ENCODE data around the gene PALMD.

Gene PALMD

GRCh38 chr1:99645699-99646531 lies at the start of gene PALMD:
Gene PALMD, plus strand, starts transcription at chr1:99646113. Its CDS starts 205 bp downstream, at chr1:99646318.
- DNase-seq (ENCODE audit: low read depth), result no peak

GRCh38 chr1:99598738-99599411 lies 47.0 kb upstream of the PALMD start:
- no peak for DNase-seq (ENCODE audit: low read depth)

- no peak for DNase-seq (ENCODE audit: low read depth)
Observed at GRCh38 chr1:99599678-99600175, 46.2 kb upstream of the PALMD start.

GRCh38 chr1:99600782-99601181 lies 45.1 kb upstream of the PALMD start:
- DNase-seq (ENCODE audit: low read depth), result no peak

- no peak for DNase-seq (ENCODE audit: low read depth)
Observed at GRCh38 chr1:99601208-99601607, 44.7 kb upstream of the PALMD start.

- DNase-seq (ENCODE audit: low read depth), result no peak
Observed at GRCh38 chr1:99601709-99602403, 44.1 kb upstream of the PALMD start.

- DNase-seq (ENCODE audit: low read depth), result no peak
Observed at GRCh38 chr1:99602404-99602969, 43.4 kb upstream of the PALMD start.

GRCh38 chr1:99603699-99604560 lies 42.0 kb upstream of the PALMD start:
- no peak for DNase-seq (ENCODE audit: low read depth)

- DNase-seq (ENCODE audit: low read depth), result no peak
Observed at GRCh38 chr1:99606306-99606705, 39.6 kb upstream of the PALMD start.

GRCh38 chr1:99607590-99607989 lies 38.3 kb upstream of the PALMD start:
- no peak for DNase-seq (ENCODE audit: low read depth)

- DNase-seq (ENCODE audit: low read depth), result no peak
Observed at GRCh38 chr1:99608058-99608457, 37.9 kb upstream of the PALMD start.

GRCh38 chr1:99613716-99614115 lies 32.2 kb upstream of the PALMD start:
- no peak for DNase-seq (ENCODE audit: low read depth)

- no peak for DNase-seq (ENCODE audit: low read depth)
Observed at GRCh38 chr1:99614728-99615127, 31.2 kb upstream of the PALMD start.

- DNase-seq (ENCODE audit: low read depth), result no peak
Observed at GRCh38 chr1:99619583-99619982, 26.3 kb upstream of the PALMD start.

GRCh38 chr1:99621340-99621901 lies 24.5 kb upstream of the PALMD start:
- no peak for DNase-seq (ENCODE audit: low read depth)

GRCh38 chr1:99622702-99623347 lies 23.1 kb upstream of the PALMD start:
- no peak for DNase-seq (ENCODE audit: low read depth)

GRCh38 chr1:99623554-99623953 lies 22.4 kb upstream of the PALMD start:
- no peak for DNase-seq (ENCODE audit: low read depth)

- no peak for DNase-seq (ENCODE audit: low read depth)
Observed at GRCh38 chr1:99627615-99628014, 18.3 kb upstream of the PALMD start.

- no peak for DNase-seq (ENCODE audit: low read depth)
Observed at GRCh38 chr1:99629164-99629563, 16.7 kb upstream of the PALMD start.

- DNase-seq (ENCODE audit: low read depth), result no peak
Observed at GRCh38 chr1:99634971-99635624, 10.8 kb upstream of the PALMD start.

Data from stimulated activated CD4-positive, alpha-beta T cell treated with anti-CD3 and anti-CD28 coated beads, Interleukin-2, amount 100 ng/mL, for 4 hours (primary cell).